Loucy (cell line): ENCODE results near the gene MRPL28.

Source experiments
- H2AFZ ChIP-seq: fragments of 200-600 bp; sonication (generic); 2 replicates; pipeline ENCODE4 v1.6.0; 2016; ENCODE audit warnings: antibody characterized with exemption, mild to moderate bottlenecking, low read length, moderate library complexity
- H3F3A ChIP-seq: fragments of 200-600 bp; 2 replicates; pipeline ENCODE4 v1.6.0; 2016; ENCODE audit warnings: antibody characterized with exemption, low read depth, mild to moderate bottlenecking
- H3K27me3 ChIP-seq: fragments of 200-600 bp; sonication (generic); 2 replicates; pipeline ENCODE4 v1.6.1; 2014; ENCODE audit warnings: low read length, mild to moderate bottlenecking; ENCODE audit not compliant: insufficient read depth, poor library complexity, severe bottlenecking
- H3K36me3 ChIP-seq: fragments of 200-600 bp; sonication (generic); 2 replicates; pipeline ENCODE4 v1.6.1; 2016; ENCODE audit warnings: low read length; ENCODE audit not compliant: insufficient read depth
- H3K4me1 ChIP-seq: fragments of 200-600 bp; sonication (generic); 2 replicates; pipeline ENCODE4 v1.5.1; 2014; ENCODE audit warnings: low read length, mild to moderate bottlenecking; ENCODE audit not compliant: insufficient read depth, poor library complexity, severe bottlenecking
- H3K4me2 ChIP-seq: fragments of 200-600 bp; sonication (generic); 2 replicates; pipeline ENCODE4 v1.6.0; 2014; ENCODE audit warnings: antibody characterized with exemption, low read length, low read depth, mild to moderate bottlenecking; ENCODE audit not compliant: poor library complexity, severe bottlenecking
- H3K4me3 ChIP-seq: fragments of 200-600 bp; sonication (generic); 2 replicates; pipeline ENCODE4 v1.5.1; 2014; ENCODE audit warnings: low read length, mild to moderate bottlenecking, mixed read lengths; ENCODE audit not compliant: poor library complexity, severe bottlenecking
- H3K79me2 ChIP-seq: fragments of 200-600 bp; sonication (generic); 2 replicates; pipeline ENCODE4 v1.6.1; 2014; ENCODE audit warnings: low read length; ENCODE audit not compliant: insufficient read depth
- H3K9ac ChIP-seq: fragments of 200-600 bp; sonication (generic); 2 replicates; pipeline ENCODE4 v1.6.0; 2014; ENCODE audit warnings: mild to moderate bottlenecking, low read depth, low read length, moderate library complexity; ENCODE audit not compliant: poor library complexity, severe bottlenecking
- H3K9me2 ChIP-seq: fragments of 200-600 bp; sonication (generic); replicated peaks from 2 replicates; pipeline ENCODE4 v1.6.1; 2016; ENCODE audit warnings: low read depth, low read length, mixed read lengths
- H3K9me3 ChIP-seq: fragments of 200-600 bp; sonication (generic); 2 replicates; pipeline ENCODE4 v1.6.1; 2014; ENCODE audit warnings: mild to moderate bottlenecking, antibody characterized with exemption, low read length, low read depth; ENCODE audit not compliant: insufficient read depth
- H4K20me1 ChIP-seq: fragments of 200-600 bp; sonication (generic); 2 replicates; pipeline ENCODE4 v1.6.0; 2014; ENCODE audit warnings: antibody characterized with exemption, low read length, mild to moderate bottlenecking; ENCODE audit not compliant: insufficient read depth, poor library complexity, severe bottlenecking
- CTCF ChIP-seq: fragments of 200-600 bp; sonication (generic); conservative IDR thresholded peaks from 2 replicates; pipeline ENCODE4 v1.5.1; 2014; ENCODE audit warnings: mild to moderate bottlenecking, antibody characterized with exemption, low read length
- EZH2phosphoT487 ChIP-seq: fragments of 200-600 bp; IDR thresholded peaks from 2 replicates; pipeline ENCODE4 v1.6.1; 2018; ENCODE audit warnings: antibody characterized with exemption, mild to moderate bottlenecking, moderate library complexity, borderline replicate concordance

MRPL28 gene

DNA sequence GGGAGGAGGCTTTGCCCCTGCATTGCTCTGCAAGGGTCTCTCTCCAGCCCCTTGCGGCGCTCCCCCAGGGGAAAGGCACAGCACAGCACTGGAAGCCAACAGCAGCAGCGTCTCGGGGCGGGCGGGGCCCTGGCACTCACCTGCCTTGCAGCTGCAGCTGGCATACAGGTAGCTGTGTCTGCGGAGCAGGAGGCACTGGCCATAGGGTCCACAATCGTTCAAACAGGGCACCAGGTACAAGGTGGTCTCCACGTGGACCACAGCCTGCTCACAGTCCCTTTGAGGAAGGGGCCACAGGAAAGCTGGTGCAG lies 4.2 kb upstream of the MRPL28 start:
- Histone ChIP-seq H2AFZ (no peak overlapping the region), H3K4me3 (no peak overlapping the region), H3K27me3 (no peaks in the 10 kb centered on the region), H3K79me2 (peaks cover 10% of the 10 kb centered on the region; the same call in 1 of the 2 replicates), H3K9me3 (no peaks in the 10 kb centered on the region), H3F3A (no peaks in the 10 kb centered on the region), H3K9ac (no peak overlapping the region), H3K9me2 (no peaks in the 10 kb centered on the region), H4K20me1 (no peaks in the 10 kb centered on the region), H3K4me1 (peaks cover under 1% of the 10 kb centered on the region), H3K4me2 (no peak overlapping the region), H3K36me3 (no peaks in the 10 kb centered on the region)
- TF ChIP-seq CTCF (no peak), EZH2phosphoT487 (no peak)

DNA sequence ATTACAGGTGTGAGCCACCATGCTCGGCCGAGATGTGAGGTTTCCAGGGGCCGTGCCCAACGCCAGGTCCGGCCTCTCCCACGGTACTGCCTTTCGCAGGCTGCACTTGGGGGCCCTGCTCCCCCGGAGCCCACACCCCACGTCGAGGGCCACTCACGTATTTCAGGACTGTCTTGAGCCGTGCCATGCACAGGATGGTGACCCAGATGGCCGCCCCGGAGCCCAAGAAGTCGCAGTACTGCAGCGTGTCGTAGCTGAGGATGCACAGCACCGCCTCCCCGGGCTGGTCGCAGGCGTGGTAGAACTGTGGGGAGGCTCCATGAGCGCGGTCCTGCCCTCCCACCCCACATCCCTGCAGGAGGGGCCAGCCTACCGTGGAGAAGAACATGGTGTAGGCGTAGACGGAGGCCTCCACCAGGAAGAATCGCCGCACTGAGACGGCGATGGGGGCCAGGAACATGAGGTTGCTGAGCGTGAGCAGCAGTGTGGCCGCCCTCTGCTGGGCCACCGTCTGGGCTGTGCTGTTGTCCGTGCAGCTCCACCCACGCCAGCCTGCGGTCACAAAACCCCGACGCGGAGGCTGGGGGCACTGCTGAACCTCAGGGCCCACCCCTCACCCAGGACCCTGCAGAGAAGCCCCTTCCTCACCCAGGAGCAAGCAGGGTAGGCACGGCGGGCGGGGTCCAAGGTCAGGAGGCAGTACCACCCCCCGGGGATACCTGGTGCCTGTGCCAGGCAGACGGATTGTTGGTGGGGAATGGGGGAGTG lies 3.7 kb upstream of the MRPL28 start:
- TF ChIP-seq CTCF = no peak
- no peak for TF ChIP-seq EZH2phosphoT487
- Histone ChIP-seq H3K27me3 (no peaks in the 10 kb centered on the region), H3K4me3 (no peak overlapping the region), H3K9me2 (no peaks in the 10 kb centered on the region), H2AFZ (no peak overlapping the region), H3K4me2 (no peak overlapping the region), H3K9ac (no peak overlapping the region), H3K36me3 (no peaks in the 10 kb centered on the region), H3K9me3 (no peaks in the 10 kb centered on the region), H4K20me1 (no peaks in the 10 kb centered on the region), H3K4me1 (no peaks in the 10 kb centered on the region), H3F3A (no peaks in the 10 kb centered on the region), H3K79me2 (peaks cover 6% of the 10 kb centered on the region; the same call in 1 of the 2 replicates)

- Histone ChIP-seq H4K20me1 (no peaks in the 10 kb centered on the region), H3F3A (no peaks in the 10 kb centered on the region), H3K9ac (no peak overlapping the region), H3K9me3 (no peaks in the 10 kb centered on the region), H3K9me2 (no peaks in the 10 kb centered on the region), H3K36me3 (no peaks in the 10 kb centered on the region), H3K4me3 (no peak overlapping the region), H3K4me2 (no peak overlapping the region), H3K27me3 (no peaks in the 10 kb centered on the region), H3K4me1 (no peaks in the 10 kb centered on the region), H3K79me2 (peaks cover 6% of the 10 kb centered on the region; the same call in 1 of the 2 replicates), H2AFZ (no peak overlapping the region)
- TF ChIP-seq CTCF = no peak
- TF ChIP-seq EZH2phosphoT487 = no peak
These were observed 2.8 kb upstream of the MRPL28 start for GRCh38 chr16:373020-373598.
